ENCODE measurements around the gene LYVE1.

Gene LYVE1

GRCh38 chr11:10558288-10558687 is 10.2 kb downstream of the LYVE1 start:
- no peak for DNase-seq (ENCODE audit: low read depth in 2 of 2)

- no peak for DNase-seq (ENCODE audit: low read depth in 2 of 2)
These were observed 11.9 kb downstream of the LYVE1 start for GRCh38 chr11:10556590-10556989.

- DNase-seq (ENCODE audit: low read depth in 2 of 2), result no peak
These were observed 16.6 kb downstream of the LYVE1 start for GRCh38 chr11:10551845-10552352.

GRCh38 chr11:10551290-10551592 is 17.2 kb downstream of the LYVE1 start:
- DNase-seq (ENCODE audit: low read depth in 2 of 2), result no peak

GRCh38 chr11:10550503-10551289 is 17.8 kb downstream of the LYVE1 start:
- DNase-seq (ENCODE audit: low read depth in 2 of 2), result no peak

GRCh38 chr11:10544491-10545465 is 23.7 kb downstream of the LYVE1 start:
- DNase-seq (ENCODE audit: low read depth in 2 of 2), result no peak

GRCh38 chr11:10543782-10544181 is 24.7 kb downstream of the LYVE1 start:
- DNase-seq (ENCODE audit: low read depth in 2 of 2), result no peak

- no peak for DNase-seq (ENCODE audit: low read depth in 2 of 2)
These were observed 25.7 kb downstream of the LYVE1 start for GRCh38 chr11:10542776-10543175.

GRCh38 chr11:10541561-10541930 is 26.9 kb downstream of the LYVE1 start:
- DNase-seq (ENCODE audit: low read depth in 2 of 2), result no peak

- peak; percentile 91 to 92 for DNase-seq (ENCODE audit: low read depth in 2 of 2)
These were observed 27.4 kb downstream of the LYVE1 start, which contains the start of gene RNF141 for GRCh38 chr11:10540915-10541560. Gene RNF141 (minus strand): TSS chr11:10541187. CDS start chr11:10534158, 7,029 bp downstream.

- DNase-seq (ENCODE audit: low read depth in 2 of 2), result no peak
These were observed 27.9 kb downstream of the LYVE1 start for GRCh38 chr11:10540546-10540914.

- no peak for DNase-seq (ENCODE audit: low read depth in 2 of 2)
These were observed 29.1 kb downstream of the LYVE1 start for GRCh38 chr11:10539339-10539738.

GRCh38 chr11:10538924-10539323 is 29.5 kb downstream of the LYVE1 start:
- no peak for DNase-seq (ENCODE audit: low read depth in 2 of 2)

- no peak for DNase-seq (ENCODE audit: low read depth in 2 of 2)
These were observed 30.9 kb downstream of the LYVE1 start for GRCh38 chr11:10537600-10537999.

- DNase-seq (ENCODE audit: low read depth in 2 of 2), result no peak
These were observed 34.1 kb downstream of the LYVE1 start for GRCh38 chr11:10534316-10534715.

GRCh38 chr11:10533323-10533722 is 35.1 kb downstream of the LYVE1 start:
- DNase-seq (ENCODE audit: low read depth in 2 of 2), result no peak

GRCh38 chr11:10532526-10532925 is 35.9 kb downstream of the LYVE1 start:
- DNase-seq (ENCODE audit: low read depth in 2 of 2), result no peak

- DNase-seq (ENCODE audit: low read depth in 2 of 2), result no peak
These were observed 39.2 kb downstream of the LYVE1 start for GRCh38 chr11:10529279-10529678.

- DNase-seq (ENCODE audit: low read depth in 2 of 2), result no peak
These were observed 40.3 kb downstream of the LYVE1 start for GRCh38 chr11:10528121-10528520.

GRCh38 chr11:10526974-10527918 is 41.2 kb downstream of the LYVE1 start:
- DNase-seq (ENCODE audit: low read depth in 2 of 2), result no peak

- DNase-seq (ENCODE audit: low read depth in 2 of 2), result no peak
These were observed 44.0 kb downstream of the LYVE1 start for GRCh38 chr11:10524471-10524870.
